HUES48 (cell line): ENCODE measurements around the gene PRR35.

Experiments
- H3K27ac ChIP-seq: one replicate; pipeline ENCODE4 v1.7.0; 2013; ENCODE audit warnings: low read depth, low read length, inconsistent platforms
- H3K27me3 ChIP-seq: 2 replicates; pipeline ENCODE4 v1.6.1; 2013; ENCODE audit warnings: mild to moderate bottlenecking, low read length; ENCODE audit not compliant: control insufficient read depth, insufficient read depth
- H3K36me3 ChIP-seq: 2 replicates; pipeline ENCODE4 v1.6.1; 2013; ENCODE audit warnings: low read length; ENCODE audit not compliant: control insufficient read depth, insufficient read depth
- H3K4me1 ChIP-seq: 2 replicates; pipeline ENCODE4 v1.6.1; 2013; ENCODE audit warnings: mild to moderate bottlenecking, low read length; ENCODE audit not compliant: control insufficient read depth, insufficient read depth
- H3K4me3 ChIP-seq: 2 replicates; pipeline ENCODE4 v1.5.1; 2013; ENCODE audit warnings: mild to moderate bottlenecking, low read depth, low read length
- H3K9ac ChIP-seq: 2 replicates; pipeline ENCODE4 v1.6.1; 2013; ENCODE audit warnings: mild to moderate bottlenecking, low read depth, low read length, moderate library complexity
- H3K9me3 ChIP-seq: 2 replicates; pipeline ENCODE4 v1.6.1; 2013; ENCODE audit warnings: low read length; ENCODE audit not compliant: control insufficient read depth, insufficient read depth

PRR35 gene

GRCh38 chr16:537415-538335, 22.5 kb upstream of the PRR35 start:
- Histone ChIP-seq H3K27me3 (no peaks in the 10 kb centered on the region), H3K9ac (no peak overlapping the region), H3K9me3 (no peaks in the 10 kb centered on the region), H3K4me3 (no peak overlapping the region), H3K27ac (no peak overlapping the region), H3K4me1 (no peaks in the 10 kb centered on the region), H3K36me3 (peaks cover 16% of the 10 kb centered on the region; the same call in 1 of the 2 replicates)

GRCh38 chr16:539901-540530, 20.2 kb upstream of the PRR35 start:
- no peak overlapping the region for H3K27ac ChIP-seq
- no peaks in the 10 kb centered on the region for H3K27me3 ChIP-seq
- no peak overlapping the region for H3K9ac ChIP-seq
- no peaks in the 10 kb centered on the region for H3K9me3 ChIP-seq
- no peak overlapping the region for H3K4me3 ChIP-seq
- H3K36me3 ChIP-seq = peaks cover 16% of the 10 kb centered on the region; the same call in 1 of the 2 replicates
- H3K4me1 ChIP-seq = no peaks in the 10 kb centered on the region

GRCh38 chr16:540645-541340, 19.4 kb upstream of the PRR35 start:
- no peak overlapping the region for H3K4me3 ChIP-seq
- no peak overlapping the region for H3K27ac ChIP-seq
- peaks cover 16% of the 10 kb centered on the region; the same call in 1 of the 2 replicates for H3K36me3 ChIP-seq
- no peaks in the 10 kb centered on the region for H3K27me3 ChIP-seq
- no peaks in the 10 kb centered on the region for H3K9me3 ChIP-seq
- H3K4me1 ChIP-seq = no peaks in the 10 kb centered on the region
- H3K9ac ChIP-seq = no peak overlapping the region

GRCh38 chr16:543301-544164, 16.7 kb upstream of the PRR35 start:
- no peak overlapping the region for H3K4me3 ChIP-seq
- no peak overlapping the region for H3K27ac ChIP-seq
- H3K36me3 ChIP-seq = peaks cover 6% of the 10 kb centered on the region; the same call in 1 of the 2 replicates
- no peak overlapping the region for H3K9ac ChIP-seq
- H3K27me3 ChIP-seq = no peaks in the 10 kb centered on the region
- H3K9me3 ChIP-seq = no peaks in the 10 kb centered on the region
- H3K4me1 ChIP-seq = no peaks in the 10 kb centered on the region

- Histone ChIP-seq H3K9ac (no peak overlapping the region), H3K27ac (no peak overlapping the region), H3K36me3 (peaks cover 6% of the 10 kb centered on the region; the same call in 1 of the 2 replicates), H3K4me3 (no peak overlapping the region), H3K9me3 (no peaks in the 10 kb centered on the region), H3K27me3 (no peaks in the 10 kb centered on the region), H3K4me1 (no peaks in the 10 kb centered on the region)
These were observed 15.7 kb upstream of the PRR35 start for GRCh38 chr16:544517-544916.

- Histone ChIP-seq H3K9ac (no peak overlapping the region), H3K36me3 (peaks cover 13% of the 10 kb centered on the region), H3K4me3 (no peak overlapping the region), H3K27me3 (no peaks in the 10 kb centered on the region), H3K27ac (no peak overlapping the region), H3K4me1 (no peaks in the 10 kb centered on the region), H3K9me3 (no peaks in the 10 kb centered on the region)
These were observed 13.1 kb upstream of the PRR35 start for GRCh38 chr16:546909-547770.

- H3K9me3 ChIP-seq = no peaks in the 10 kb centered on the region
- no peak overlapping the region for H3K4me3 ChIP-seq
- H3K36me3 ChIP-seq = peaks cover 17% of the 10 kb centered on the region
- H3K9ac ChIP-seq = no peak overlapping the region
- H3K27ac ChIP-seq = no peak overlapping the region
- H3K4me1 ChIP-seq = no peaks in the 10 kb centered on the region
- H3K27me3 ChIP-seq = no peaks in the 10 kb centered on the region
These were observed 11.6 kb upstream of the PRR35 start for GRCh38 chr16:548586-548985.

- H3K27me3 ChIP-seq = no peaks in the 10 kb centered on the region
- no peak overlapping the region for H3K27ac ChIP-seq
- H3K36me3 ChIP-seq = peaks cover 17% of the 10 kb centered on the region
- H3K9me3 ChIP-seq = no peaks in the 10 kb centered on the region
- H3K4me1 ChIP-seq = no peaks in the 10 kb centered on the region
- H3K9ac ChIP-seq = no peak overlapping the region
- H3K4me3 ChIP-seq = no peak overlapping the region
These were observed 10.5 kb upstream of the PRR35 start for GRCh38 chr16:549544-550263.

- Histone ChIP-seq H3K4me1 (no peaks in the 10 kb centered on the region), H3K27me3 (no peaks in the 10 kb centered on the region), H3K27ac (no peak overlapping the region), H3K9ac (no peak overlapping the region), H3K36me3 (peaks cover 17% of the 10 kb centered on the region), H3K9me3 (no peaks in the 10 kb centered on the region), H3K4me3 (no peak overlapping the region)
These were observed 9.0 kb upstream of the PRR35 start for GRCh38 chr16:551210-551609.
